22Rv1 (cell line): Measurements from ENCODE around the gene LRP8.

ENCODE experiments used
- CTCF ChIP-seq: fragments of 450-650 bp; IDR thresholded peaks from 2 replicates; pipeline ENCODE4 v1.5.1; 2017; ENCODE audit warnings: mild to moderate bottlenecking
- ZFX ChIP-seq: fragments of 450-650 bp; IDR thresholded peaks from 2 replicates; pipeline ENCODE4 v1.6.1; 2017; ENCODE audit warnings: antibody characterized with exemption, borderline replicate concordance

DNA sequence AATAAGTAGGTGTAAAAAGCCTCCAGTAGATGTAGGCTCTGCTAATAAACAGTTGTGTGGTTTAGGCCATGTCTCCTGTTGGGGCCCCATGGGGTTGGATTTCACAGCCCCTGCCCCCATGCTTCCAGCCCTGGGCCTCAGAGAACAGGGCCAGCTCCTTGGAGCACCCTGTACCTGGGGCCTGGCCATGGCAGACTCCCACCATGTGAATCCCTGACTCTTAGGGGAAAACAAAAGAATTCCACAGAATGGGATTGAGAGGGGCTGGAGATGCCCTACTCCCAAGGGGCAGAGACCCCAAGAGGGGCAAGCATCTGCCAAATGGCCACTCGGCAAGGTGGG lies 11.5 kb downstream of the LRP8 start:
- no peak for TF ChIP-seq CTCF
- TF ChIP-seq ZFX, result no peak
